Measurements from ENCODE around the gene YBX3. TPM values are rescaled to one million over a fixed set of nuclear protein-coding genes. Genes with fewer than 3 reads are reported as not detected.

YBX3 gene
- total and polyA plus RNA-seq, 2 donors from 2014 or later, result 86.9 to 347 TPM

- intact Hi-C loops (cut with DNase I), result no loop called here
- TF ChIP-seq CTCF (IDR thresholded peaks at IDR 0.05; ENCODE audit: borderline replicate concordance, extremely low read depth, insufficient read depth), result no peak
- H3K27ac ChIP-seq (ENCODE audit: low read depth in 2 of 2, low read length in 2 of 2), result peak overlapping the region; percentile 40 to 44
- peaks cover 7 to 35% (median 11%) of the 10 kb centered on the region in 3 donors for H3K4me1 ChIP-seq (ENCODE audit: control insufficient read depth in 2 of 3, insufficient read depth in 2 of 3, low read depth in 1 of 3, low read length in 3 of 3)
- peaks cover 2 to 29% (median 17%) of the 10 kb centered on the region in 3 donors for H3K36me3 ChIP-seq (ENCODE audit: control insufficient read depth in 2 of 3, insufficient read depth in 3 of 3, low read length in 3 of 3)
- H3K9ac ChIP-seq (ENCODE audit: low read length in 3 of 3), result peak overlapping the region in 1 of 3 donors; percentile 28
- no peaks in the 10 kb centered on the region for H3K9me3 ChIP-seq (ENCODE audit: control insufficient read depth in 2 of 3, insufficient read depth in 1 of 3, low read length in 3 of 3)
- FAIRE-seq (peak; percentile 68), DNase-seq (peak; percentile 59 to 92 (median 71))
- no peak overlapping the region for H3K4me3 ChIP-seq (ENCODE audit: low read length in 3 of 3)
- H3K27me3 ChIP-seq (ENCODE audit: control insufficient read depth, insufficient read depth, low read length), result no peaks in the 10 kb centered on the region
Measured at GRCh38 chr12:10716704-10717315, 6.3 kb downstream of the YBX3 start.

GRCh38 chr12:10716277-10716676 is 6.8 kb downstream of the YBX3 start:
- FAIRE-seq, result no peak
- no peaks in the 10 kb centered on the region for H3K27me3 ChIP-seq (ENCODE audit: control insufficient read depth, insufficient read depth, low read length)
- H3K9me3 ChIP-seq (ENCODE audit: control insufficient read depth in 2 of 3, insufficient read depth in 1 of 3, low read length in 3 of 3), result no peaks in the 10 kb centered on the region
- peaks cover 2 to 30% (median 21%) of the 10 kb centered on the region in 3 donors for H3K36me3 ChIP-seq (ENCODE audit: control insufficient read depth in 2 of 3, insufficient read depth in 3 of 3, low read length in 3 of 3)
- no peak for TF ChIP-seq CTCF (IDR thresholded peaks at IDR 0.05; ENCODE audit: borderline replicate concordance, extremely low read depth, insufficient read depth)
- H3K9ac ChIP-seq (ENCODE audit: low read length in 3 of 3), result peak overlapping the region in 1 of 3 donors; percentile 28
- peaks cover 7 to 35% (median 11%) of the 10 kb centered on the region in 3 donors for H3K4me1 ChIP-seq (ENCODE audit: control insufficient read depth in 2 of 3, insufficient read depth in 2 of 3, low read depth in 1 of 3, low read length in 3 of 3)
- H3K4me3 ChIP-seq (ENCODE audit: low read length in 3 of 3), result no peak overlapping the region
- DNase-seq, result no peak
- intact Hi-C loops (cut with DNase I), result no loop called here
- peak overlapping the region; percentile 33 to 44 for H3K27ac ChIP-seq (ENCODE audit: low read depth in 2 of 2, low read length in 2 of 2)

- no peak for TF ChIP-seq CTCF (IDR thresholded peaks at IDR 0.05; ENCODE audit: borderline replicate concordance, extremely low read depth, insufficient read depth)
- FAIRE-seq (no peak), DNase-seq (no peak)
- Histone ChIP-seq H3K27ac (ENCODE audit: low read depth in 2 of 2, low read length in 2 of 2) (no peak overlapping the region), H3K27me3 (ENCODE audit: control insufficient read depth, insufficient read depth, low read length) (no peaks in the 10 kb centered on the region), H3K4me3 (ENCODE audit: low read length in 3 of 3) (no peak overlapping the region), H3K9me3 (ENCODE audit: control insufficient read depth in 2 of 3, insufficient read depth in 1 of 3, low read length in 3 of 3) (no peaks in the 10 kb centered on the region), H3K36me3 (ENCODE audit: control insufficient read depth in 2 of 3, insufficient read depth in 3 of 3, low read length in 3 of 3) (peaks cover 2 to 31% (median 22%) of the 10 kb centered on the region in 3 donors), H3K4me1 (ENCODE audit: control insufficient read depth in 2 of 3, insufficient read depth in 2 of 3, low read depth in 1 of 3, low read length in 3 of 3) (peaks cover 7 to 30% (median 8%) of the 10 kb centered on the region in 3 donors), H3K9ac (ENCODE audit: low read length in 3 of 3) (no peak overlapping the region)
- intact Hi-C loops (cut with DNase I), result no loop called here
Measured at GRCh38 chr12:10715491-10715890, 7.6 kb downstream of the YBX3 start.
